HepG2 (cell line): Measurements from ENCODE around the gene NOTUM. TPM values are rescaled to one million over a fixed set of nuclear protein-coding genes. Genes with fewer than 3 reads are reported as not detected.

ENCODE experiments used
- CBX1 ChIP-seq: IDR thresholded peaks from one replicate; pipeline ENCODE4 v1.6.1; 2016; ENCODE audit warnings: antibody characterized with exemption, low read depth
- CREB3 ChIP-seq: sonication (generic); formaldehyde crosslinking; IDR thresholded peaks from 2 replicates; pipeline ENCODE4 v1.5.0; 2020; ENCODE audit warnings: missing genetic modification reagents
- FIP1L1 ChIP-seq: fragments of 200-400 bp; formaldehyde crosslinking; IDR thresholded peaks from 2 replicates; pipeline ENCODE4 v1.6.1; 2018; ENCODE audit warnings: low read depth, mild to moderate bottlenecking, low read length, moderate library complexity, borderline replicate concordance; ENCODE audit not compliant: insufficient read depth
- GATAD1 ChIP-seq: IDR thresholded peaks from 2 replicates; pipeline ENCODE4 v1.6.1; 2016; ENCODE audit warnings: missing genetic modification reagents, missing compliant biosample characterization
- GZF1 ChIP-seq: sonication (generic); formaldehyde crosslinking; IDR thresholded peaks from 2 replicates; pipeline ENCODE4 v1.5.1; 2020; ENCODE audit warnings: mild to moderate bottlenecking, missing genetic modification reagents
- LBX2 ChIP-seq: sonication (generic); formaldehyde crosslinking; IDR thresholded peaks from 2 replicates; pipeline ENCODE4 v1.5.0; 2020; ENCODE audit warnings: missing genetic modification reagents, mild to moderate bottlenecking, borderline replicate concordance
- MNT ChIP-seq: fragments of 450-650 bp; IDR thresholded peaks from 2 replicates; pipeline ENCODE4 v1.6.1; 2016
- MTERF4 ChIP-seq: sonication (generic); formaldehyde crosslinking; IDR thresholded peaks from 2 replicates; pipeline ENCODE4 v1.8.0; 2023; ENCODE audit warnings: mild to moderate bottlenecking, missing genetic modification reagents
- NFKB2 ChIP-seq: sonication (generic); formaldehyde crosslinking; IDR thresholded peaks from 2 replicates; pipeline ENCODE4 v1.4.0; 2020; ENCODE audit warnings: missing genetic modification reagents, borderline replicate concordance
- PHF21A ChIP-seq: sonication (generic); formaldehyde crosslinking; IDR thresholded peaks from 2 replicates; pipeline ENCODE4 v1.5.0; 2020; ENCODE audit warnings: mild to moderate bottlenecking, missing genetic modification reagents
- SALL1 ChIP-seq: sonication (generic); formaldehyde crosslinking; IDR thresholded peaks from 2 replicates; pipeline ENCODE4 v1.8.0; 2022; ENCODE audit warnings: mild to moderate bottlenecking, missing genetic modification reagents
- SIN3B ChIP-seq: fragments of 150-350 bp; IDR thresholded peaks from 2 replicates; pipeline ENCODE4 v1.6.1; 2014; ENCODE audit warnings: low read length
- THAP8 ChIP-seq: sonication (generic); formaldehyde crosslinking; IDR thresholded peaks from 2 replicates; pipeline ENCODE4 v1.5.1; 2020; ENCODE audit warnings: missing genetic modification reagents, mild to moderate bottlenecking, borderline replicate concordance
- ZFP36L1 ChIP-seq: sonication (generic); formaldehyde crosslinking; IDR thresholded peaks from 2 replicates; pipeline ENCODE4 v1.8.0; 2022; ENCODE audit warnings: mild to moderate bottlenecking, missing genetic modification reagents, moderate library complexity
- ZNF446 ChIP-seq: sonication (generic); formaldehyde crosslinking; IDR thresholded peaks from 2 replicates; pipeline ENCODE4 v1.5.0; 2020; ENCODE audit warnings: mild to moderate bottlenecking, missing genetic modification reagents
- ZNF496 ChIP-seq: sonication (generic); formaldehyde crosslinking; IDR thresholded peaks from 2 replicates; pipeline ENCODE4 v1.8.1; 2023; ENCODE audit warnings: mild to moderate bottlenecking, moderate library complexity, missing genetic modification reagents; ENCODE audit not compliant: insufficient replicate concordance
- ZNF639 ChIP-seq: conservative IDR thresholded peaks from 2 replicates; pipeline ENCODE4 v1.6.1; 2018; ENCODE audit warnings: missing genetic modification reagents
- ZNF652 ChIP-seq: IDR thresholded peaks from 2 replicates; pipeline ENCODE4 v1.6.1; 2016; ENCODE audit warnings: low read depth, borderline replicate concordance
- ZNF878 ChIP-seq: sonication (generic); formaldehyde crosslinking; IDR thresholded peaks from 2 replicates; pipeline ENCODE4 v1.8.1; 2023; ENCODE audit warnings: mild to moderate bottlenecking, missing genetic modification reagents, moderate library complexity
- polyA plus RNA-seq, 8 experiments: library from polyadenylated mRNA; depleted of rRNA in 3 of 8; stranded (reverse) in 7 of 8; unstranded in 1 of 8; fragments of >200 nt; fragmentation: Illumina TruSeq in 4 of 8; extraction: Trizol in 4 of 8; gene quantifications; 2 replicates each; pipeline versions ENCODE4 v1.2.1 to v1.2.3, GENCODE V29; 2011 to 2016; ENCODE audit warnings: low read depth in 4 of 8, missing spikeins in 1 of 8, mixed read lengths in 1 of 8; ENCODE audit not compliant: insufficient read depth in 1 of 8
- total RNA-seq, 5 experiments: library from RNA; depleted of rRNA; stranded (reverse); fragments of >200 nt; fragmentation: Illumina TruSeq; extraction: Trizol; gene quantifications; 2 replicates each; pipeline ENCODE4 v1.2.3, GENCODE V29; 2016; ENCODE audit warnings: low read depth in 1 of 5
- TF ChIP-seq, protein P1 (sequence below): sonication (generic); formaldehyde crosslinking; IDR thresholded peaks from 2 replicates; pipeline ENCODE4 v1.4.0; 2020; ENCODE audit warnings: missing genetic modification reagents, low read depth, mild to moderate bottlenecking, borderline replicate concordance

NOTUM gene
- total and polyA plus RNA-seq, 2 of the 13 experiments (the other 11 are each of a cell fraction or from before 2014, with no cell fraction given): 150 to 160 TPM

DNA sequence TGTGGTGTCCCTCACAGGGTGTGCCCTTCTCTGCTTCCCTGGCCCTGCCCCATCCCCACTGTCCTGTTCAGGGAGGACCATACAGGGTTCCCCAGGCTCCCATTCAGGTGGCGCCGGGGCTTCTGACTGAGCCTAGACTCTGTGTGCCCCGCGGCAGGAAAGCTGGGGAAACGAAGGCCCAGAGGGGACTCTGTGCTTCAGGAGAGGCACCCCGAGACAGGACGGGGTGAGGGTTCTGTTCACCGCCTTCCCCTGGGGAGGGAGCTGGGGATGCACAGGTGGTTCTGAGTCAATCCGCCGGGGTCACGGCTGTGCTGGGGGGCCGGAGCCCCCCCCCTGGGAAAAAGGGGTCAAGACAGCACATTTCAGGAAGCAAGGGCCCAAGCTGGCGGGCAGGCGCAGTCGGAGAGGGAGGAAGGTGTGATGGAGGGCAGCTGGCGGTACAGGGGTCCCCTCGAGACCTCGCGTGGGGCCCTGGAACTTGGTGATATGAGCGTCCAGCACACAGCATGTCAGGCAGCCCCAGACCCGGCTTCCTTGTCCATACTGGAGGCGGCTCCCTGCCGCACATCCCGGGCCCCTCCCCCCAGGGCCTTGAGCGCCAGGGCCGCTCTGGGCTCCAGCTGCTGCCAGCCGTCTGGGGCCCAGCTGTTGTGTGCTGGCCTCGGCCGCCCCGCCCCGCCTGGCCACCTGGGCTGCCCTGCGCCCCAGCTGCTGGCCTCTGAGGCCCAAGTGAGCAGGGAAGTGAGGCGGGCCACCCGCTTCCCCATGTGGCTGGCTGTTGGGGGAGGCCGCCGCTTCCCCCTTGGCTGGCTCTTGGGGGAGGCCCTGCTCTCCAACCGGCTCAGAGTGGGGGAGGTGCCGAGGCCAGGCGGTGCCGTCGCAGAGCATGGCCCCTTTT, 5.6 kb upstream of the NOTUM start (continued):
- TF ChIP-seq LBX2 (CRISPR knock-in tag) (peak; percentile 70; the same call in 1 of the 2 replicates), NFKB2 (CRISPR knock-in tag) (peak; percentile 48; the same call in 1 of the 2 replicates), SIN3B (no peak), GZF1 (peak; percentile 91; the same call in 1 of the 2 replicates), CBX1 (peak; percentile 92), GATAD1 (CRISPR knock-in tag) (peak; percentile 72), ZFP36L1 (CRISPR knock-in tag) (no peak), CREB3 (CRISPR knock-in tag) (no peak), ZNF496 (CRISPR knock-in tag) (no peak), ZNF446 (peak; percentile 80; the same call in 1 of the 2 replicates), FIP1L1 (0 out of 2 replicates have a peak, but pooled peaks have one; percentile 31), PHF21A (CRISPR knock-in tag) (peak; percentile 90), THAP8 (CRISPR knock-in tag) (peak; percentile 71; the same call in 1 of the 2 replicates), MTERF4 (0 out of 2 replicates have a peak, but pooled peaks have one; percentile 78), ZNF878 (peak; percentile 55; the same call in 1 of the 2 replicates), ZNF639 (CRISPR knock-in tag) (peak; percentile 87; the same call in 1 of the 2 replicates), ZNF652 (CRISPR knock-in tag) (no peak), MNT (no peak), SALL1 (CRISPR knock-in tag) (peak; percentile 93)
- TF ChIP-seq, protein P1, sequence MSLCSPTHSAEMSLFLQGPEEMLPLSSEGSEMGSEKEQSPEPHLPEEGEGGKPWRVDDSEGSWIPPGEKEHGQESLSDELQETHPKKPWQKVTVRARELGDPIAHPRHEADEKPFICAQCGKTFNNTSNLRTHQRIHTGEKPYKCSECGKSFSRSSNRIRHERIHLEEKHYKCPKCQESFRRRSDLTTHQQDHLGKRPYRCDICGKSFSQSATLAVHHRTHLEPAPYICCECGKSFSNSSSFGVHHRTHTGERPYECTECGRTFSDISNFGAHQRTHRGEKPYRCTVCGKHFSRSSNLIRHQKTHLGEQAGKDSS (CRISPR knock-in tag): peak; percentile 96; the same call in 1 of the 2 replicates
